ENCODE data around the gene NPTXR.

- TF ChIP-seq CEBPB (IDR thresholded peaks at IDR 0.05; ENCODE audit: low read depth, low read length) (no peak), RAD21 (IDR thresholded peaks at IDR 0.05; ENCODE audit: low read length) (no peak), CTCF (conservative IDR thresholded peaks at IDR 0.05; ENCODE audit: low read depth, low read length) (no peak), SMC3 (IDR thresholded peaks at IDR 0.05; ENCODE audit: low read depth, low read length) (no peak), BHLHE40 (IDR thresholded peaks at IDR 0.05; ENCODE audit: low read depth, low read length) (no peak), RFX5 (IDR thresholded peaks at IDR 0.05; ENCODE audit: low read depth, low read length) (no peak), POLR2A (IDR thresholded peaks at IDR 0.05; ENCODE audit: low read depth, low read length) (no peak)
These were observed 60.7 kb downstream of the NPTXR start for GRCh38 chr22:38783095-38783615.

All from IMR-90 (cell line).